Stomach (tissue), 9 donors: ENCODE measurements around the gene SVIP. TPM values are rescaled to one million over a fixed set of nuclear protein-coding genes. Genes with fewer than 3 reads are reported as not detected.

Experiments used
- DNase-seq, 2 donors: peaks; one replicate each; pipeline versions ENCODE4 v3.0.0 to v3.0.0-alpha.2; 2013 to 2019
- H3K27ac ChIP-seq, 5 donors: fragments of 200-600 bp in 4 of 5; sonication (generic) in 4 of 5; one replicate each; pipeline ENCODE4 v1.5.1; 2013 to 2019; ENCODE audit warnings: mild to moderate bottlenecking in 1 of 5, moderate library complexity in 1 of 5
- H3K27me3 ChIP-seq, 3 donors: fragments of 200-600 bp; sonication (generic); one replicate each; pipeline ENCODE4 v1.5.1; 2017 to 2019; ENCODE audit warnings: mixed run types in 1 of 3
- H3K36me3 ChIP-seq, 4 donors: fragments of 200-600 bp; sonication (generic); 1 replicate in 3 of 4; 2 replicates in 1 of 4; pipeline ENCODE4 v1.5.1; 2016 to 2019
- H3K4me1 ChIP-seq, 4 donors: fragments of 200-600 bp; sonication (generic); one replicate each; pipeline ENCODE4 v1.5.1; 2016 to 2019
- H3K4me3 ChIP-seq, 4 donors: fragments of 200-600 bp; sonication (generic) in 3 of 4; one replicate each; pipeline ENCODE4 v1.5.1; 2016 to 2019; ENCODE audit warnings: mild to moderate bottlenecking in 1 of 4
- H3K9me3 ChIP-seq, 4 donors: fragments of 200-600 bp; sonication (generic); one replicate each; pipeline ENCODE4 v1.5.1; 2016 to 2019
- EP300 ChIP-seq: sonication (generic); formaldehyde crosslinking; IDR thresholded peaks from one replicate; pipeline ENCODE4 v1.6.1; 2017; ENCODE audit warnings: antibody characterized with exemption
- POLR2A ChIP-seq, 4 donors: fragments of 450-650 bp; IDR thresholded peaks; one replicate each; pipeline ENCODE4 v1.6.1; 2016; ENCODE audit warnings: antibody characterized with exemption in 4 of 4, control low read depth in 2 of 4, mild to moderate bottlenecking in 1 of 4, moderate library complexity in 1 of 4
- POLR2AphosphoS5 ChIP-seq, 3 donors: sonication (generic); formaldehyde crosslinking; IDR thresholded peaks; one replicate each; pipeline ENCODE4 v1.6.1; 2016; ENCODE audit warnings: antibody characterized with exemption in 3 of 3
- WGBS, 5 donors: extraction: QIAGEN DNeasy Blood & Tissue Kit in 3 of 5; methylation state at CpG; one replicate each; pipeline versions ENCODE4 v1.1.5 to v1.1.7; 2013 to 2018; 5-methylcytosine and 5-hydroxymethylcytosine counted together
- intact Hi-C: fragments of 100-400 bp; cut with DNase I; formaldehyde crosslinking; loops from one replicate; pipeline ENCODE4 v1.15.1; 2023; ENCODE audit warnings: low total_unique reads
- polyA plus RNA-seq, 3 donors: library from polyadenylated mRNA; stranded (reverse); fragments of 200-250 nt; gene quantifications; one replicate each; pipeline ENCODE4 v1.2.3, GENCODE V29; 2013
- total RNA-seq, 5 donors: library from RNA; depleted of rRNA; stranded (reverse); fragments of >200 nt; gene quantifications; one replicate each; pipeline versions ENCODE4 v1.1.0 to v1.2.3, GENCODE V29; 2014 to 2016
- TF ChIP-seq, protein P1 (sequence below), 7 experiments: fragments of 450-650 bp in 4 of 7; fragments of 200-600 bp in 3 of 7; sonication (generic) in 3 of 7; IDR thresholded peaks; one replicate each; pipeline ENCODE4 v1.5.1; 2016 to 2019; ENCODE audit warnings: antibody characterized with exemption in 7 of 7, control low read depth in 2 of 7, mild to moderate bottlenecking in 1 of 7
- donor health status: healthy with polysubstance abuse.
- donor health status: Bipolar disorder and iron deficiency.
- donor health status: healthy.

Gene SVIP
- total and polyA plus RNA-seq, 8 donors, result 3.5 to 34.3 (median 14.2) TPM

DNA sequence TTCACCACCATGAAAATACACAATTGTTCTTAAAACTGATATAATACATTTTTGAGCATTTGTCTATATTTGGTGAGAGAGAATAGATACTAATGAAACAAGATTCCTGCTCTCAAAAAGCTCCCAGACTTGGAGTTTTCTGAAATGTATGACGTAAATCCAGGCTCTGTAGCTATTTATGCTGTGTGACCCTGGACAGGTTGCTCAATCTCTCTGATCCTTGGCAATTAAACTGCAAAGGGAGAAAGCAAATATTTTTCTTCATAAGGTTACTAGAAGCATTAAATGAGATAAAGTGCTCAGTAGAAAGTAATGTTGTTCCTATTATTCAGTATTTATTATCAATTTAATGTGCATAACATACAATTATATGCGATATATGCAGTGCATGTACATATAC, 42.5 kb downstream of the SVIP start:
- Histone ChIP-seq H3K9me3 (peaks cover 0 to 6% (median 0%) of the 10 kb centered on the region in 4 donors), H3K27me3 (no peaks in the 10 kb centered on the region), H3K27ac (no peak overlapping the region), H3K4me1 (no peaks in the 10 kb centered on the region), H3K36me3 (no peaks in the 10 kb centered on the region), H3K4me3 (no peak overlapping the region)
- intact Hi-C loops, result loop anchor here (10.0 kb wide), 1 partner anchor 452 kb away; the partner anchor contains the start of gene SLC17A6
- DNase-seq, result no peak
- TF ChIP-seq POLR2A (IDR thresholded peaks at IDR 0.05) (no peak), POLR2AphosphoS5 (IDR thresholded peaks at IDR 0.05) (no peak), EP300 (no peak)
- TF ChIP-seq, protein P1, sequence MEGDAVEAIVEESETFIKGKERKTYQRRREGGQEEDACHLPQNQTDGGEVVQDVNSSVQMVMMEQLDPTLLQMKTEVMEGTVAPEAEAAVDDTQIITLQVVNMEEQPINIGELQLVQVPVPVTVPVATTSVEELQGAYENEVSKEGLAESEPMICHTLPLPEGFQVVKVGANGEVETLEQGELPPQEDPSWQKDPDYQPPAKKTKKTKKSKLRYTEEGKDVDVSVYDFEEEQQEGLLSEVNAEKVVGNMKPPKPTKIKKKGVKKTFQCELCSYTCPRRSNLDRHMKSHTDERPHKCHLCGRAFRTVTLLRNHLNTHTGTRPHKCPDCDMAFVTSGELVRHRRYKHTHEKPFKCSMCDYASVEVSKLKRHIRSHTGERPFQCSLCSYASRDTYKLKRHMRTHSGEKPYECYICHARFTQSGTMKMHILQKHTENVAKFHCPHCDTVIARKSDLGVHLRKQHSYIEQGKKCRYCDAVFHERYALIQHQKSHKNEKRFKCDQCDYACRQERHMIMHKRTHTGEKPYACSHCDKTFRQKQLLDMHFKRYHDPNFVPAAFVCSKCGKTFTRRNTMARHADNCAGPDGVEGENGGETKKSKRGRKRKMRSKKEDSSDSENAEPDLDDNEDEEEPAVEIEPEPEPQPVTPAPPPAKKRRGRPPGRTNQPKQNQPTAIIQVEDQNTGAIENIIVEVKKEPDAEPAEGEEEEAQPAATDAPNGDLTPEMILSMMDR (IDR thresholded peaks at IDR 0.05), result no peak
- WGBS, 5 donors, result 64 to 75% (median 72%) methylated on average over 2 of the region's 2 CpGs

DNA sequence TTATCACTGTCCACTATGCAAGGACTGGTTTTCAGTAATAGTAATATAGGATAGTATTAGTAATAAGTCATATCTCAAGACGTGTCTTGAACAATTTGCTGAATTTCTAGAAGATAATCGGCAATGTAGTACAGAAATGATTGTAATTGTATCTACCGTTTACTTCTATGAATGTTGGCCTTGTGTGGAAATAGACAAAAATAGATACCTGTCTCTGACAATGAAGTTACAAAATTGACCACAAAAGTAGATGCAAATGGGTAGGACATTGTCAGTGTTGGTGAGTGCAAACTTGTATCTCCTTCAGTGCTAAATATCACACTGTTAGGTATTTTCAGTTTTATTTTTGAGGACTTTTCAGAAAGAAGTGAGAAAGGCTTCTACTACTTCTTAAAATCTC, 43.1 kb downstream of the SVIP start:
- Histone ChIP-seq H3K4me3 (no peak overlapping the region), H3K4me1 (no peaks in the 10 kb centered on the region), H3K36me3 (no peaks in the 10 kb centered on the region), H3K27ac (no peak overlapping the region), H3K27me3 (no peaks in the 10 kb centered on the region), H3K9me3 (peaks cover 0 to 6% (median 0%) of the 10 kb centered on the region in 4 donors)
- no peak for DNase-seq
- 80 to 86% (median 82%) methylated on average over 3 of the region's 3 CpGs for WGBS, 5 donors
- intact Hi-C loops, result loop anchor here (10.0 kb wide), 1 partner anchor 452 kb away; the partner anchor contains the start of gene SLC17A6
- TF ChIP-seq, protein P1 (IDR thresholded peaks at IDR 0.05), result no peak

DNA sequence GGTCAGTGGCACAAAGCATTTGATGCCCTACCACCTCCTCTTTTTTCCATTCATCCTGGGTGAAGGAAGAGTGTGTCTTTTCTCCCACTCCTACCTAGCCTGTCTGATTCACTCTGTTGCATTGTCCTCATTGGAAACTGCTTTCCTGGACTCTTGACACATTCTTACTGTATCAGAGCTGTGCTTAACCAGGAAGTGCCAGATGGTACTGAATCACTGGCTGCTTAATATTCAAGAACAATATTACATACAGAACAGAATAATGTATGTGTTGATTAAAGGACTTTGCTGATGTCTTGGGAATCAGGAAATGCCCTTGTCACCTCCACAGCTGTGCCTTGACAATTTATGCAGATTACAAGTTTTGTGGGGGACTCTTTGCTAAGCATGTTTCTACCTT, 44.4 kb downstream of the SVIP start:
- TF ChIP-seq EP300 (no peak), POLR2A (IDR thresholded peaks at IDR 0.05) (no peak), POLR2AphosphoS5 (IDR thresholded peaks at IDR 0.05) (no peak)
- TF ChIP-seq, protein P1 (IDR thresholded peaks at IDR 0.05), result no peak
- Histone ChIP-seq H3K27me3 (no peaks in the 10 kb centered on the region), H3K27ac (no peak overlapping the region), H3K4me3 (no peak overlapping the region), H3K4me1 (no peaks in the 10 kb centered on the region), H3K9me3 (peaks cover 0 to 6% (median 0%) of the 10 kb centered on the region in 4 donors), H3K36me3 (no peaks in the 10 kb centered on the region)
- intact Hi-C loops, result loop anchor here (10.0 kb wide), 1 partner anchor 450 kb away; the partner anchor contains the start of gene SLC17A6
- peak in 1 of 2 donors; percentile 25 for DNase-seq

DNA sequence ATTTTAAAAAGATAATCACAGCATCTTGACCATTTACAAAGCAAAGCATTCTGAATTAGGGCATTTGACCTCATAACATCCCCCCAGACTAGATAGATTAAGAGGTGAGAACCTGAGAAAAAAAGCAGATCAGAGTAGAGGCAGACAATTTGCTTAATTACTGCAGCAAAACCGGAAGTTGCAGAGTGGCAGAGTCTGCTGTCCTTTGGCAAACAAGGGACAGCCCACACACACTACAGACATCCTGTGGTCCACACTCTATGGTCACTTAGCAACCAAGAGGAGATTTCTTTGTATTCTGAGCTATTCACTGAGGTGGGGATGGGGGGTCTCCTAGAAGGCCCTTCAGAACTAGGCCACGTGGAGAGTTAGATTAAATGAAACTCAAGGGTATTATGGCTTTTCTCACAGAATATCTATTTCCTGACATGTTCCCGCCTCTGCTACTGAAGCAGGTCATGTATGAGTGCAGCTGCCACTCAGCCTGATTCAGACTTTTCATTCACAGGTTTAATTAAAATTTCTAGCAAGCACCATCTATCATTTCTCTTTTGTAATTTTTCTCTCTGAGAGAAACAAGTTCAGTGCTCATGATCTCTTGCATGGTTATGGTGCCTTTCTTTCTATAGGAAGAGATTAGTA, 48.5 kb downstream of the SVIP start:
- Histone ChIP-seq H3K4me1 (no peaks in the 10 kb centered on the region), H3K27me3 (no peaks in the 10 kb centered on the region), H3K4me3 (no peak overlapping the region), H3K9me3 (peaks cover 0 to 6% (median 0%) of the 10 kb centered on the region in 4 donors), H3K27ac (no peak overlapping the region), H3K36me3 (no peaks in the 10 kb centered on the region)
- intact Hi-C loops, result loop anchor here (10.0 kb wide), 1 partner anchor 446 kb away; the partner anchor contains the start of gene SLC17A6
- 37 to 50% (median 44%) methylated on average over 3 of the region's 3 CpGs for WGBS, 5 donors
- DNase-seq, result peak in 1 of 2 donors; percentile 27
- TF ChIP-seq EP300 (no peak), POLR2A (IDR thresholded peaks at IDR 0.05) (no peak), POLR2AphosphoS5 (IDR thresholded peaks at IDR 0.05) (no peak)
- TF ChIP-seq, protein P1 (IDR thresholded peaks at IDR 0.05), result no peak
